Measurements from ENCODE around the gene NAA16. TPM values are rescaled to one million over a fixed set of nuclear protein-coding genes. Genes with fewer than 3 reads are reported as not detected.

Gene NAA16
- polyA plus RNA-seq, 4 donors: 5.1 to 20.8 (median 6.4) TPM

GRCh38 chr13:41383386-41383785 is 72.3 kb downstream of the NAA16 start:
- Histone ChIP-seq H3K4me1 (ENCODE audit: control insufficient read depth in 3 of 3, insufficient read depth in 2 of 3, low read depth in 1 of 3, low read length in 2 of 3) (no peaks in the 10 kb centered on the region), H3K27me3 (ENCODE audit: control insufficient read depth in 3 of 3, insufficient read depth in 3 of 3, low read length in 3 of 3) (no peaks in the 10 kb centered on the region), H3K4me3 (ENCODE audit: low read depth in 1 of 3, low read length in 3 of 3) (no peak overlapping the region), H3K27ac (ENCODE audit: low read depth in 1 of 3, low read length in 2 of 3) (no peak overlapping the region), H3K9me3 (ENCODE audit: control insufficient read depth in 2 of 2, insufficient read depth in 1 of 2, low read depth in 1 of 2, low read length in 1 of 2) (no peaks in the 10 kb centered on the region), H3K36me3 (ENCODE audit: control insufficient read depth in 3 of 3, insufficient read depth in 2 of 3, low read depth in 1 of 3, low read length in 3 of 3) (no peaks in the 10 kb centered on the region)
- DNase-seq: no peak
- FAIRE-seq: no peak
- 45 to 80% (median 62%) methylated on average over 3 of the region's 3 CpGs for WGBS, 3 donors

GRCh38 chr13:41384749-41385503 is 73.9 kb downstream of the NAA16 start:
- no peak for FAIRE-seq

GRCh38 chr13:41386211-41386610 is 75.1 kb downstream of the NAA16 start:
- H3K4me3 ChIP-seq (ENCODE audit: low read depth in 1 of 3, low read length in 3 of 3): no peak overlapping the region
- FAIRE-seq (no peak), DNase-seq (no peak)
- H3K9me3 ChIP-seq (ENCODE audit: control insufficient read depth in 2 of 2, insufficient read depth in 1 of 2, low read depth in 1 of 2, low read length in 1 of 2): no peaks in the 10 kb centered on the region
- H3K4me1 ChIP-seq (ENCODE audit: control insufficient read depth in 3 of 3, insufficient read depth in 2 of 3, low read depth in 1 of 3, low read length in 2 of 3): no peaks in the 10 kb centered on the region
- H3K36me3 ChIP-seq (ENCODE audit: control insufficient read depth in 3 of 3, insufficient read depth in 2 of 3, low read depth in 1 of 3, low read length in 3 of 3): no peaks in the 10 kb centered on the region
- no peak overlapping the region for H3K27ac ChIP-seq (ENCODE audit: low read depth in 1 of 3, low read length in 2 of 3)
- no peaks in the 10 kb centered on the region for H3K27me3 ChIP-seq (ENCODE audit: control insufficient read depth in 3 of 3, insufficient read depth in 3 of 3, low read length in 3 of 3)
- 77 to 84% (median 84%) methylated on average over 6 of the region's 6 CpGs for WGBS, 3 donors

More at GRCh38 chr13:41384749-41385503, 73.9 kb downstream of the NAA16 start:
- no peak overlapping the region for H3K27ac ChIP-seq (ENCODE audit: low read depth in 1 of 3, low read length in 2 of 3)
- H3K4me1 ChIP-seq (ENCODE audit: control insufficient read depth in 3 of 3, insufficient read depth in 2 of 3, low read depth in 1 of 3, low read length in 2 of 3): no peaks in the 10 kb centered on the region
- H3K36me3 ChIP-seq (ENCODE audit: control insufficient read depth in 3 of 3, insufficient read depth in 2 of 3, low read depth in 1 of 3, low read length in 3 of 3): no peaks in the 10 kb centered on the region
- H3K9me3 ChIP-seq (ENCODE audit: control insufficient read depth in 2 of 2, insufficient read depth in 1 of 2, low read depth in 1 of 2, low read length in 1 of 2): no peaks in the 10 kb centered on the region
- no peak overlapping the region for H3K4me3 ChIP-seq (ENCODE audit: low read depth in 1 of 3, low read length in 3 of 3)
- DNase-seq: no peak
- no peaks in the 10 kb centered on the region for H3K27me3 ChIP-seq (ENCODE audit: control insufficient read depth in 3 of 3, insufficient read depth in 3 of 3, low read length in 3 of 3)
- 84 to 89% (median 86%) methylated on average over 19 to 20 of the region's 20 CpGs for WGBS, 3 donors

GRCh38 chr13:41387576-41387975 is 76.5 kb downstream of the NAA16 start:
- H3K4me1 ChIP-seq (ENCODE audit: control insufficient read depth in 3 of 3, insufficient read depth in 2 of 3, low read depth in 1 of 3, low read length in 2 of 3): no peaks in the 10 kb centered on the region
- no peak overlapping the region for H3K27ac ChIP-seq (ENCODE audit: low read depth in 1 of 3, low read length in 2 of 3)
- DNase-seq: no peak
- no peak overlapping the region for H3K4me3 ChIP-seq (ENCODE audit: low read depth in 1 of 3, low read length in 3 of 3)
- no peak for FAIRE-seq
- H3K27me3 ChIP-seq (ENCODE audit: control insufficient read depth in 3 of 3, insufficient read depth in 3 of 3, low read length in 3 of 3): no peaks in the 10 kb centered on the region
- no peaks in the 10 kb centered on the region for H3K36me3 ChIP-seq (ENCODE audit: control insufficient read depth in 3 of 3, insufficient read depth in 2 of 3, low read depth in 1 of 3, low read length in 3 of 3)
- no peaks in the 10 kb centered on the region for H3K9me3 ChIP-seq (ENCODE audit: control insufficient read depth in 2 of 2, insufficient read depth in 1 of 2, low read depth in 1 of 2, low read length in 1 of 2)
- WGBS, 3 donors: 25 to 61% (median 31%) methylated on average over 3 of the region's 3 CpGs

- Histone ChIP-seq H3K36me3 (ENCODE audit: control insufficient read depth in 3 of 3, insufficient read depth in 2 of 3, low read depth in 1 of 3, low read length in 3 of 3) (no peaks in the 10 kb centered on the region), H3K9me3 (ENCODE audit: control insufficient read depth in 2 of 2, insufficient read depth in 1 of 2, low read depth in 1 of 2, low read length in 1 of 2) (no peaks in the 10 kb centered on the region), H3K4me3 (ENCODE audit: low read depth in 1 of 3, low read length in 3 of 3) (no peak overlapping the region), H3K4me1 (ENCODE audit: control insufficient read depth in 3 of 3, insufficient read depth in 2 of 3, low read depth in 1 of 3, low read length in 2 of 3) (no peaks in the 10 kb centered on the region), H3K27me3 (ENCODE audit: control insufficient read depth in 3 of 3, insufficient read depth in 3 of 3, low read length in 3 of 3) (peaks cover 0 to 2% (median 0%) of the 10 kb centered on the region in 3 donors), H3K27ac (ENCODE audit: low read depth in 1 of 3, low read length in 2 of 3) (no peak overlapping the region)
- FAIRE-seq: no peak
- 67 to 81% (median 76%) methylated on average over 6 of the region's 6 CpGs for WGBS, 3 donors
- no peak for DNase-seq
These were observed 77.2 kb downstream of the NAA16 start for GRCh38 chr13:41388143-41388881.

GRCh38 chr13:41389580-41389979 is 78.5 kb downstream of the NAA16 start:
- no peaks in the 10 kb centered on the region for H3K36me3 ChIP-seq (ENCODE audit: control insufficient read depth in 3 of 3, insufficient read depth in 2 of 3, low read depth in 1 of 3, low read length in 3 of 3)
- WGBS, 3 donors: 70 to 84% (median 76%) methylated on average over 1 of the region's 1 CpG
- H3K9me3 ChIP-seq (ENCODE audit: control insufficient read depth in 2 of 2, insufficient read depth in 1 of 2, low read depth in 1 of 2, low read length in 1 of 2): no peaks in the 10 kb centered on the region
- no peaks in the 10 kb centered on the region for H3K4me1 ChIP-seq (ENCODE audit: control insufficient read depth in 3 of 3, insufficient read depth in 2 of 3, low read depth in 1 of 3, low read length in 2 of 3)
- DNase-seq: no peak
- no peak for FAIRE-seq
- H3K27me3 ChIP-seq (ENCODE audit: control insufficient read depth in 3 of 3, insufficient read depth in 3 of 3, low read length in 3 of 3): peaks cover 0 to 2% (median 0%) of the 10 kb centered on the region in 3 donors
- H3K4me3 ChIP-seq (ENCODE audit: low read depth in 1 of 3, low read length in 3 of 3): no peak overlapping the region
- no peak overlapping the region for H3K27ac ChIP-seq (ENCODE audit: low read depth in 1 of 3, low read length in 2 of 3)

- DNase-seq (no peak), FAIRE-seq (no peak)
- no peaks in the 10 kb centered on the region for H3K4me1 ChIP-seq (ENCODE audit: control insufficient read depth in 3 of 3, insufficient read depth in 2 of 3, low read depth in 1 of 3, low read length in 2 of 3)
- H3K36me3 ChIP-seq (ENCODE audit: control insufficient read depth in 3 of 3, insufficient read depth in 2 of 3, low read depth in 1 of 3, low read length in 3 of 3): no peaks in the 10 kb centered on the region
- H3K27ac ChIP-seq (ENCODE audit: low read depth in 1 of 3, low read length in 2 of 3): no peak overlapping the region
- no peak overlapping the region for H3K4me3 ChIP-seq (ENCODE audit: low read depth in 1 of 3, low read length in 3 of 3)
- H3K9me3 ChIP-seq (ENCODE audit: control insufficient read depth in 2 of 2, insufficient read depth in 1 of 2, low read depth in 1 of 2, low read length in 1 of 2): no peaks in the 10 kb centered on the region
- peaks cover 0 to 2% (median 0%) of the 10 kb centered on the region in 3 donors for H3K27me3 ChIP-seq (ENCODE audit: control insufficient read depth in 3 of 3, insufficient read depth in 3 of 3, low read length in 3 of 3)
- WGBS, 3 donors: 80 to 100% (median 86%) methylated on average over 1 of the region's 1 CpG
These were observed 83.1 kb downstream of the NAA16 start for GRCh38 chr13:41394166-41394565.

GRCh38 chr13:41398494-41399170 is 87.6 kb downstream of the NAA16 start:
- no peak for FAIRE-seq
- Histone ChIP-seq H3K4me3 (ENCODE audit: low read depth in 1 of 3, low read length in 3 of 3) (no peak overlapping the region), H3K36me3 (ENCODE audit: control insufficient read depth in 3 of 3, insufficient read depth in 2 of 3, low read depth in 1 of 3, low read length in 3 of 3) (no peaks in the 10 kb centered on the region), H3K27me3 (ENCODE audit: control insufficient read depth in 3 of 3, insufficient read depth in 3 of 3, low read length in 3 of 3) (no peaks in the 10 kb centered on the region), H3K9me3 (ENCODE audit: control insufficient read depth in 2 of 2, insufficient read depth in 1 of 2, low read depth in 1 of 2, low read length in 1 of 2) (no peaks in the 10 kb centered on the region), H3K4me1 (ENCODE audit: control insufficient read depth in 3 of 3, insufficient read depth in 2 of 3, low read depth in 1 of 3, low read length in 2 of 3) (no peaks in the 10 kb centered on the region), H3K27ac (ENCODE audit: low read depth in 1 of 3, low read length in 2 of 3) (no peak overlapping the region)
- no peak for DNase-seq
- 82 to 89% (median 87%) methylated on average over 7 of the region's 7 CpGs for WGBS, 3 donors

Measured in small intestine (tissue), 7 donors.